ENCODE results near the gene FSCB. TPM values are rescaled to one million over a fixed set of nuclear protein-coding genes. Genes with fewer than 3 reads are reported as not detected.

FSCB gene
- total RNA-seq, 1 donor from 2014 or later, result not detected

DNA sequence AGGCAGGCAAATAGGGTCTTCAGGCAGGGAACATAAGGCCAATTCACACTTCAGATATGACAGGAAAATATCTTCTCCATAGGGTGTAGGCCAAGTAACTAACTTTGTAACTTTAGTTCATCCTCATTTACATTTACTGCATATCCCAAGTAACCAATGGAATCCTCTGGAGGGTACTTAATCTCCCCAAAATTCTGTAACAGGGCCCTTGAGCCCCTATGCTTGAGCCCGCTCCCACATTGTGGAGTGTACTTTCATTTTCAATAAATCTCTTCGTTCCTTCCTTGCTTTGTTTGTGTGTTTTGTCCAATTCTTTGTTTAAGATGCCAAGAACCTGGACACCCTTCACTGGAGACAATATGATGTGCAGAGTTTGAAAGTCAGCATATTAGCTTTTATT, 45.3 kb downstream of the FSCB start:
- no peak overlapping the region for H3K4me3 Mint-ChIP-seq (ENCODE audit: low read depth)
- no peak for TF ChIP-seq CTCF (IDR thresholded peaks at IDR 0.05; ENCODE audit: unreplicated experiment)
- H3K4me1 Mint-ChIP-seq (ENCODE audit: low read depth), result no peaks in the 10 kb centered on the region
- peaks cover 17% of the 10 kb centered on the region for H3K9me3 Mint-ChIP-seq (ENCODE audit: low read depth)
- no peak overlapping the region for H3K27ac Mint-ChIP-seq
- H3K27me3 Mint-ChIP-seq, result no peaks in the 10 kb centered on the region
- H3K36me3 Mint-ChIP-seq (ENCODE audit: insufficient read depth), result no peaks in the 10 kb centered on the region
- DNase-seq (ENCODE audit: low spot score, unreplicated experiment), result no peak
